Eye (tissue), 1 donor: ENCODE results near the gene LYRM1.

ENCODE experiments used
- DNase-seq: peaks from one replicate; pipeline ENCODE4 v3.0.0-alpha.2; 2015

The LYRM1 gene

GRCh38 chr16:20873331-20873730 is 27.2 kb upstream of the LYRM1 start:
- no peak for DNase-seq

GRCh38 chr16:20874088-20874581 is 26.4 kb upstream of the LYRM1 start:
- no peak for DNase-seq

GRCh38 chr16:20875355-20875650 is 25.3 kb upstream of the LYRM1 start:
- DNase-seq = no peak

GRCh38 chr16:20878682-20879147 is 21.9 kb upstream of the LYRM1 start:
- no peak for DNase-seq

DNA sequence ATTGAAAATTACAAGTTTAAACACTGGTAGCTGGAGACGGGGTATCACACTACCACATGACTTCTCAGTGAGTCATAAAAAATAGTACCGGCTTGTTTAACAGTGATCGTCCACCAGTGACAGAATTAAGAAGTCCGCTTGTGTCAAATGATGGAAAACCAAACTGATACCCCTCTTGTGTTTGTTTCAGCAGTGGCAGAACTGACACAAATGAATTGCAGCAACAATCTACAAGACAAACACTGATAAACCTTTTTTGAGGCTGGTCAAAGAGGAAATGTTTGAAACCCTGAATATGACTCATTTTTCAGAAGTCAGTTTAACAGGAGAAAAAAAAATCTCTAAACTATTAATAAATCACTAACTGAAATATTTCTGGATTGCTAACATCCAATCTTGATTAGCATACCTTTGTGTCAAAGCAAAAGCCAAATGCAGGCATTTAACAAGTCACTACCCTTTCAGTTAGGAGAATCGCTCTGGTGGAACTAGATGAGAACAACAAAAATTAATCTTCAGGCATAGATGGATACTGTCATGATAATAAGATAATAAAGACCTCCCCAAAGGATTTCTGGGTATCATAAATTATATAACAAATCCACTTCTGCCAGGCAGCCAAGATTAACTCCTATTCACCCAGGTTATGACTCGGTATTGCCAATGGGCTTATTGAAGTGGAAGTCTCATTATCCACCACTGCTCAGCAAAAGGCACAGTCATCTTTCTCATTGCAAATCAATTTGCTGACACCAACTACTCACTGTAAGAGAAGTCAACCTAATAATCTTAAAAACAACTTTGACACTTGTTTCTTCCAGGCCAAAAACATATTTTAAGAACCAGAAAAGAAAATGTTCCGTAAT is 21.2 kb upstream of the LYRM1 start:
- no peak for DNase-seq

- no peak for DNase-seq
These were observed 19.6 kb upstream of the LYRM1 start for GRCh38 chr16:20880867-20881502.

GRCh38 chr16:20881503-20881878 is 19.1 kb upstream of the LYRM1 start:
- no peak for DNase-seq

DNA sequence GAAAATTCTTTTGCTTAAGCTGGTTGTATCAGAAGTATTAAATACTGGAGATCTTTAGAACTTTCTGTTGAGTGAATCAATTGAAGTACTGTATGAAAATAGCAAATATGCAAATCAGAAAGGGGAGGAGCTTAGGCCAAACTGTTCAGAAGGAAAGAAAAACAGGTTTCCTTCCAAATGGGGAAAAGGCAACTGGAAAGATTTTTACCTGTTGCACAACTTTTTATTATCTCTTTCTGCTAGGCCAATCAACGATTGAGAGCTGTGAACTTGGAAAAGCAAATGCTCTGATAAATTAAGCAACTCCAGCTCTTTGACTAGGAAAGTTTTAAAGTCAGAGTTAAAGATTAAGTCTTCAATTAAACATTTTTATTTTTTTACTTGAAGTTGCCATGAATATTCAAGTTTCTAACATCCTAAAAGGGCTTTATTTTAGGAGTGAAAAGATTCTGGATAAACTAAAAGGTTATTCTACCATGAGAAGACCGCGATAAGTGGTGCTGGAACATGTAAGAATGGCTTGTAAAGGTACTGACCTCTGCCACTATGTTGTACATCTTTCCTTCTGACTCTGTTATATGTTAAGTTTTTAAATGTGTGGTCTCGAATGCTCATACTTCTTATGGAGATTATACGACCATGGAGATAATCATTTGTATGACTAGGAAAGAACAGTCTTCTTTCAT is 16.9 kb upstream of the LYRM1 start:
- no peak for DNase-seq

DNA sequence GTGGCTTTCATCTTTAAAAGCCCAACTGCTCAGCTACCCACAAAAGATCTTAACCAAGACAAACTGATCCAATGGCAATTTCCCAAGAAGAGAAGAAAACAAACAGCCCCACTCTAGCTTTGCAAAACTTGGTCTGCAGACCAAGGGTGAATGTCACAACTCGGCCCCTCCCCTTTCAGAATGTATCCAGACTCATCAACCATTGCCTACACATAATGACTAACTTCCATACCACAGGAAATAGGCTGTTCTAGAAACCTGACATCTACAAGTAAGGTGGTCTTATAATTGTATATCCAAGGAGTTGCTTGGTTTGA is 16.4 kb upstream of the LYRM1 start:
- DNase-seq = no peak

- no peak for DNase-seq
These were observed 14.3 kb upstream of the LYRM1 start for GRCh38 chr16:20886320-20886719.

DNA sequence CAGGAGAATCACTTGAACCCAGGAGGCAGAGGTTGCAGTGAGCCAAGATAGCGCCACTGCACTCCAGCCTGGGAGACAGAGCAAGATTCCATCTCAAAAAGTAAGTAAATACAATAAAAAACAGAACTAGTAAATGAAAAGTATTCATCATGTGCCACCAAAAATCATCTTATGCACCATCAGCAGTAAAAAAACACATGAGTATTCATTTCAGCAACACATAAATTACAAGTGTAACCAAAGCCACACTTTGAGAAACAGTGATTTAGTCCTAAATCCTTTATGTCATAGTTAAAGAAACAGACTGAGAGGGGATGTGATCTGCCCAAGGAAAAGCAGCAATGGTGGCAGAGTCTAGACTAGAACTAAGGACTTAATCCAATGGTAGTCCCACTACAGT is 13.4 kb upstream of the LYRM1 start:
- DNase-seq = no peak

DNA sequence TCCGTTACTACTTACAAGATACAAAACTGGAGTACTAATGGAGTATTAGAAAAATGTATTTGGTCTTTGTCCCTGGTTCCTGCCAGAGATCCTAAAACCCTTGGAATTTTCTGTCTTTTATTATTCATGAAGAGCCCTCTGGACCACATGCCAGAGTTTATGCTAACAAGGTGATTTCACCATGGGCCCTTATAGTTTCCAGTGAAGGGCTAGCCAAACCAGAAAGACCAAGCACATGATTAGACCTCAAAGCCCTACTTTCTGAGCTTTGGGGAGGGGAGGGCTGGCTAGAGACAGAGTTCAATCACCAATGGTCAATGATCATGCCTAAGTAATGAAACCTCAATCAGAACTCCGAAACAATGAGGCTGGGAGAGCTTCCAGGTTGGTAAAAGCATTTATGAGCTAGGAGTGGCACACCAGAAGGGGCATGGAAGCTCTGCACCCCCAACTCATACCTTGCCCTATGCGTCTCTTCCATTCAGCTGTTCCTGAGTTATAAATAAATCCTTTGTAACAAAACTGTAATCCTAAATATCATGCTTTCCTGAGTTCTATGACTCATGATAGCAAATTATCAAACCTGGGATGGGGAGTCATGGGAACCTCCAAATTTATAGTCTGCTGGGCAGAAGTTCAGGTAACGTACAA is 10.8 kb upstream of the LYRM1 start:
- no peak for DNase-seq

GRCh38 chr16:20894388-20894787 is 6.2 kb upstream of the LYRM1 start:
- no peak for DNase-seq

DNA sequence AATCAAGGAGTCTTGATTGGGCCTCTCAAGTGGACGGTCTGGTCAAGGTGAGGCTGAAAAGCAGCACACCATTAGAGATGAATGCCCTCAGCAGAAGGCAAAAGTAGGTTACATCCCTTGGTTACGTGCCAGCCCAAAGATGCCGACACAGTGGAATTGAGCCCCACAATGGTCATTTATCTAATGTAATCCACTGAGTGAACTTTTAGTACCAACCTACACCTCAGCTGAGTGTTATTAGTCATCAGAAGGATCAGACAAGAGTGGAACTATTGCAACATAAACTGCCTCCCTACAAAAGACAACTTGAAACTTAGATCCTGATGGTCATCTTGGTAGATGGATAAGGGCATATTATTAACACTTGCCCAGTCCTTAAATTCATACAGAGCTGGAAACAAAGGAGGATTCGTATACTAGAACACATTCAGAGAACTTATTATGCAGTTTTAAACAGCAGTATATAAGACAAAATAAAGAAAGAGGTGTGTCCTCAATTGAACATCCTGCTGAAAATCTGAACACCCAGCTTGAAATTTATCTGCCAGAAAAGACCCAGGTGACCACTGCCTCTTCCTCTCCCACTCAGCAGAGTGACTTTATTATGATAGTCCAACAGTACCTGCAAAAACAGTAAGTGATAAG is 3.2 kb upstream of the LYRM1 start:
- no peak for DNase-seq

DNA sequence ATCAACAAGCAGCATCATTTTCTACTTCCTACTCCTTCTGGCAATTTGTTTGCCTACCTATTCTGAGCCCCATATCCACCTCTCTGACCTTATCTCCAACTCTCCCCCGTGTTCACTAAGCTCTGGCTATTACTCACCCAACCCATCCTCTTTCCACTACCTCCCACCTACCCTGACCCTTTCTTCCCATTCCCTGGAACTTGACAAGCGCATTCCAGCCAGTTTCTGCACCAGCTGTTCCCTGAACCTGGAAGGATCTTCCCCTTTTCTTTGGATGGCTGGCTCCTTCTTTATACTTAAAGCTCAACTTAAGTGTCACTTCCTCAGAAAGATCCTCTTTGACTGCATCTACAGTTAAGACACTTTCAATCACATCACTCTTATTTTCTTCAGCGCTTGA is 2.6 kb upstream of the LYRM1 start:
- DNase-seq = no peak

- peak; percentile 58 for DNase-seq
These were observed 1.5 kb upstream of the LYRM1 start for GRCh38 chr16:20899071-20899470.

- DNase-seq = no peak
These were observed 883 bp upstream of the LYRM1 start for GRCh38 chr16:20899477-20900298.

DNA sequence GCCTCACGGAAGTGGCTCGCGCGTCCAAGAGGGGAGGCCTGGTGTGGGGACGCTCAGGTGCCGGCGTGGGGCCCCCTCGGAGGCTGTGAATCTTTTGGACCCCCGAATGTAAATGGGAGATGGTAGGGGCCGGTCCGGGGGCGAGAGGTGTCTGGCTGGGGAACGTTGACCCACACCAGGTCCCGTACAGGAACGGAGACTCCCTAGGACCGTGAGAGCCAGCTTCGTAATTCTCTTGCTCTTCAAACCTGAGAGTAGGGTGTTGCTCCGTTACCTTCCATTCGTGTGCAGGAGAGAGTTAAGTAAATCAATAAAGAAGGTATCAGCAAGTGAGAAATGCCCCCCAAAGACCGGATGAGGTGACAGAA is 481 bp downstream of the LYRM1 start:
- no peak for DNase-seq

DNA sequence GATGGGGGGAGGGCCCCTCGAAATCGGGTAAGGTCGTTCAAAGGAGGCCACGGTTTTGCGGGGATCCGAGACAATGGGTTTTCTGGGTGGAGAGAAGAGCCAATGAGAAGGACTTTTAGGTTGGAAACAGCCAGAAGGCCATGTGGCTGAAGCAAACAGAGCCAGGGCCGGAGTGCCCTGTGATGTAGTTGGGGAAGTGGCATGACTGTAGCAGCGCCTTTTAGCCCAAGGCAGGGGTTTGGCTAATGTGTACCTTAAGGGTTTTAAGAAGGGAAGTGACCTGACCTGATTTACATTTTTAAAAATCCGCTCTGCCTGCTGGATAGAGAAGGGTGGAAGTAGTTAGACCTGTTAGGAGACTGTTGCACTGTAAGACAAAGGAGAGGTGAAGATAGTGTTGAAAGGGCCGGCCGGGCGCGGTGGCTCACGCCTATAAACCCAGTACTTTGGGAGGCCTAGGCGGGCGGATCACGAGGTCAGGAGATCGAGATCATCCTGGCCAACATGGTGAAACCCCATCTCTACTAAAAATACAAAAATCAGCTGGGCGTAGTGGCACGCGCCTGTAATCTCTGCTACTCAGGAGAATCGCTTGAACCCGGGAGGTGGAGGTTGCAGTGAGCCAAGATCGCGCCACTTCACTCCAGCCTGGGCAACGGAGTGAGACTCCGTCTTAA is 1.0 kb downstream of the LYRM1 start:
- peak; percentile 80 for DNase-seq

GRCh38 chr16:20902426-20902825 is 1.9 kb downstream of the LYRM1 start:
- DNase-seq = no peak

GRCh38 chr16:20903116-20903898 is 2.7 kb downstream of the LYRM1 start:
- no peak for DNase-seq
